Renal cortex interstitium (tissue), 11 donors: Measurements from ENCODE around the gene GDF11. TPM values are rescaled to one million over a fixed set of nuclear protein-coding genes. Genes with fewer than 3 reads are reported as not detected.

Experiments
- DNase-seq, 11 donors: peaks; one replicate each; pipeline ENCODE4 v3.0.0-alpha.2; 2013; ENCODE audit warnings: low read depth in 9 of 11, low spot score in 4 of 11; ENCODE audit errors: extremely low read depth in 1 of 11
- polyA plus RNA-seq, 3 donors: library from polyadenylated mRNA; unstranded; fragments of 120-200 nt; gene quantifications; one replicate each; pipeline ENCODE4 v1.2.1, GENCODE V29; 2013; ENCODE audit not compliant: insufficient read length in 3 of 3

GDF11 gene
- polyA plus RNA-seq, 3 donors, result 19.5 to 25.6 (median 20.6) TPM

DNA sequence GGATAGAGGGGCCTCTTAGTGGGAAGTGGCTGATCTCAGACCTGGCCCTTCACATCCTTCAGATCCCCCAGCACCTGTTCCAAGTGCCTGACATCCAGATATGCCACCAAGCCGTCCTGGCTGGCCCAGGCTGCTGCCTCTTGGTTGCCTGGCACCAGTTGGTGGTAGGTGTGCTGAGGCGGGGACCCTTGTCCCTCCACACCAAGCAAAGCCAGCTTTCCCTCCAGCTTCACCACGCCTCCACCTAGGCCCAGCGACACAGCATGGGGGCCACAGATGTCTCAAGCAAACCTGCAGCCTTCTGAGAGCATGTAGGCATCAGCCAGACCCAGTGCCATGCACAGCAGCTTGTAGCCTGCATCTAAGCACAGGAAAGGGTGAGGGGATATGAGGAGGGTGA, 10.6 kb upstream of the GDF11 start:
- no peak for DNase-seq

- DNase-seq, result no peak
Observed at GRCh38 chr12:55733021-55733555, 9.8 kb upstream of the GDF11 start.

DNA sequence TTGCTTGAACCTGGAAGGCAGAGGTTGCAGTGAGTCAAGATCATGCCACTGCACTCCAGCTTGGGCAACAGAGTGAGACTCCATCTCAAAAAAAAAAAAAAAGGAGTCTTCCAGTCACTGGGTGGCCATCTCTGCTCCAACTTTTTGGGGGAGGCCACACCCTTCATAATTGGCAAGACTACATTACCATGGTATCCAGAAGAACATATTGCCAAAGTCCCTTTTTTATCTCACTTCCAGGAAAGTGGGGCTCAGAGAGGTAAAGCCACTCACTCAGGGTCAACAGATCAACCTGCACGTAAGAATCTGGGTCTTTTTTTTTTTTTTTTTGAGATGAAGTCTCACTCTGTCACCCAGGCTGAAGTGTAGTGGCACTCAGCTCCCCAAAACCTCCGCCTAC, 9.1 kb upstream of the GDF11 start:
- DNase-seq, result no peak

DNA sequence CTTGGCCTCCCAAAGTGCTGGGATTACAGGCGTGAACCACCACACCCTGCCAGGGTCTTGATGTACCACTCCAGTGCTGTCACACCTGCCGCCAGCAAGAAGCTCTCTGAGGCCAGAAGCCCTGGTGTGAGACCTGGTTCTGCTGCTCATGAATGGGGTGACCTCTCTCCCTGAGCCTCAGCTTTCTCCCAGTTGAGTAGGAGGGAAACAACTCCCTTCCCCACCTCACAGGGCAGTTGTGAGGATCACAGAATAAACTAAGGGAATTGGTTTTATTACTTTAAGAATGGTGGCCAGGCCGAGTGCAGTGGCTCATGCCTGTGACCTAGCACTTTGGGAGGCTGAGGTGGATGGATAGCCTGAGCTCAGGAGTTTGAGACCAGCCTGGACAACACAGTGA, 8.3 kb upstream of the GDF11 start:
- DNase-seq, result no peak

- DNase-seq, result no peak
Observed at GRCh38 chr12:55736076-55736475, 6.8 kb upstream of the GDF11 start.

- peak in 1 of 11 donors; percentile 72 for DNase-seq
Observed at GRCh38 chr12:55736780-55737580, 5.9 kb upstream of the GDF11 start.

- DNase-seq, result no peak
Observed at GRCh38 chr12:55737581-55738122, 5.3 kb upstream of the GDF11 start.

DNA sequence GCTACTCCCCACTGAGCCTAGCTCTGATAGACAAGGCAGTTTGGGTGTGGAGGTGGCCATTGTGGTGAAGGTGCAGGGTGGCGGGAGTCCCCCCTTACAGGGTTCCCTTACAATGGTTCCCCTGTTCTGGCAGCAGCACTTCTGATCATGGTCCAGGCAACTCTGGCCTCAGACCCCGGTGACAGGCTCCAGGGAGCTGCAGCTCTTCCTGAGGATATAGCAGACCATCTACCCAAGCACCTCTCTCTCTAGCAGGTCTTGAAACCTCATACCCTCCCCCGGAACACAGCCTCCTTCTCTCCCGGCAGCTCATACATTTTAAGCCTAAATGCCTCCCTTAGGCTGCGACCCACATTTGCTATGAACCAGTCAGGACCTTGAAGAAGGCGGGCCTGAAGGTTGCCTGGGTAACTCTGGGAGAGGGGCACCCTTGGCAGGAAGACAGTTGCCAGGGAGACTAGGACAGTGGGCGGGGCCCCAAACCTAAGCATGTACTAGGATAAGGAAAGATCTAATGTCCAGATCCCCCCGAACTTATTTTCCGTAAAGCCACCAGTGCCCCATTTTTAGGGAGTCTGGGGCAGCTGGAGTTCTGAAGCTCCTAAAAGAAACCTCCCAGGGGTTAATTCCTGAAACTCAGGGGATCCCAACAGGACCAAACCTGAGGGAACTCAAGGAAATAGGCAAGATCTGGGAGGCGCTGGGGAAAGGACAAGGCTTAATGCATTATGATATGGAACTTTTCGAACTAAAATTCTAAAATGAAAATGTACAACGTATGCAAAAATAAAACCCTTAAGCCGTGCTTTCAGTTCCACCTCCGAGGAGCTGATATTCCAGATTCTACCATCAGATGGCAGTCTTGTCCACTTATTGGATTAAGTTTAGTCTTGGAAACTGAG, 4.5 kb upstream of the GDF11 start:
- DNase-seq, result peak in 6 of 11 donors; percentile 86 to 94 (median 90)

DNA sequence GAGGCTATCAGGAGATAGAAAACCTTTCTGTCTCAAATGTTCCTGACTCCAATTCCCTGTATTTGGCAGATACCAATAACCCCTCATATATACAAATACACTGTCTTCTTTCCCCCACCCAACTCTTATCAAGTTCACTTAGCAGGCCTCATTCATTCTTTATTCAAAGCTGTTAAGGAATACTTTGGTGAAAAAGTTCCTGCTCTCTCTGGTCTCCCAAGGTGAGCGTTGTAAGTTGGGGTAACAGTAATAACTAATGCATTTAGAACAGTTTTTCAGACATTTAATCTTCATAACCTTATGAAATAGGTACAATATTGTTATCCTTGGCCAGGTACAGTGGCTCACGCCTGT, 3.9 kb upstream of the GDF11 start:
- no peak for DNase-seq

DNA sequence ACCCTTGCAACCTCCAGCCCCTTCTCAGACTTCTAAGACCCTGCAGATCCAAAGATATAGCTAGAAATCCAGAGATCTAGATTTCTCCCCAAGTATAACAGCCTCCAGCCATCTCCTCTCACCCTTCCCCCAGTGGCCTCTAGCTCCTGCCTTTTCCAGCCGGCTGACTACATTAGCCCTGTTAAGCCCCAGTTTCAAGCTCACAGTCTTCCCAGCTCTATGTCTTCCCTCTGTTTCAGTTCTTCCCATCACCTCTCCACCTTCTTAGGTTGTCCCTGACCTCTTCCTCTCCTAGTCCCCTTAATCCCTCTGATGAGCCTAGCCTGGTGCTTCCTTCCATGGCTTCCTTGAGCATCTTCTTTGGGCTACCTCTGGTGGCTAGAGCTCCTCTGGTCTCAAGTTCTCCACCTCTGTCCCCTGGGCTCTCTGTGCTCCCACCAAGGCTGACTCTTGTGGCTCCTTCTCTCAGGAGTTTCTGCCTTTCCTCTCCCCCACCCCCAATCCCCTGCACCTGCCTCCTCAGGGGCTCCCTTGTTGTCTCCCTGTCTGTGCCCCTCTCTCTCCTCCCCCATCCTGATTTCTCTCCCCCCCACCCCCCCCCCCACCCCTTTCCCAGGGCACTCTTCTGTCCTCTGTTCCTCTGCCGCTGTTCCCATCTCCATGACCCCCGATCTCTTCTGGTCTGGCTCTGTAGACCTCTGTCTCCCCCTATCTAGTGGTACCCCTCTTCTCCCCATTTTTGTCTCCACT, 816 bp upstream of the GDF11 start:
- DNase-seq, result no peak

- DNase-seq, result peak in 2 of 11 donors; percentile 56 to 61
Observed at GRCh38 chr12:55743406-55744339, 751 bp downstream of the GDF11 start.

DNA sequence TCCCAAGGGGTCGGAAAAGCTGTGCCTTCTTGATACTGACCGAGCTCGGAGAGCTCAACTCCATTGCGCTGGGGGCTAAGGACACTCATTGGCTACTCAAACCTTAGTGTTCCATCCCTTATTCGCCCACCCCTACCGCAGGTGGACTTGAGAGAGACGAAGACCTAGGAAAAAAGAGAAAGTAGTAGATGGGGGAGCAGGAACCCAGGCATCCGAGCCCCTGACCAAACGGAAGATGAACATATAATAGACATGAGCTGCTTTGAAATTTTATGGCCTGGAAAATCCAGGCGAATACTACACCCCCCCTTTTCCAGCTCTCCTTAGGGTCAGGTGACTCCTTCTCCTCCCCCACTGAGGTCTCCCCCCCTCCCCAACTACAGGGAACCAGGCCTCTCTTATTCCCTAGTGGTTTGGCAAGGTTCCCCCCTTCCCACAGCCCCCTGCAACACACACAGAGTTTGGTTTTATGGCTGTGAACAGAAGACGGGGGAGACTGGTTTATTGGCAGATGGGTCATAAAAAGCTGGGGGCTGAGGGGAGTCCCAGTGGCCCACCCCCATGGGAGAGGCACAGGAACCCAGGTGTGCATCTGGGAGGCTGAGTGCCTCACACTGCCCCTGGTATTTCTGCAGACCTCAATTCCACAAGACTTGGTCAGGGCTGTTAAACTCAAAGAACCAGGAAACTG, 1.6 kb downstream of the GDF11 start:
- no peak for DNase-seq

- DNase-seq, result peak in 5 of 11 donors; percentile 71 to 86 (median 79)
Observed at GRCh38 chr12:55745361-55746173, 2.6 kb downstream of the GDF11 start.

DNA sequence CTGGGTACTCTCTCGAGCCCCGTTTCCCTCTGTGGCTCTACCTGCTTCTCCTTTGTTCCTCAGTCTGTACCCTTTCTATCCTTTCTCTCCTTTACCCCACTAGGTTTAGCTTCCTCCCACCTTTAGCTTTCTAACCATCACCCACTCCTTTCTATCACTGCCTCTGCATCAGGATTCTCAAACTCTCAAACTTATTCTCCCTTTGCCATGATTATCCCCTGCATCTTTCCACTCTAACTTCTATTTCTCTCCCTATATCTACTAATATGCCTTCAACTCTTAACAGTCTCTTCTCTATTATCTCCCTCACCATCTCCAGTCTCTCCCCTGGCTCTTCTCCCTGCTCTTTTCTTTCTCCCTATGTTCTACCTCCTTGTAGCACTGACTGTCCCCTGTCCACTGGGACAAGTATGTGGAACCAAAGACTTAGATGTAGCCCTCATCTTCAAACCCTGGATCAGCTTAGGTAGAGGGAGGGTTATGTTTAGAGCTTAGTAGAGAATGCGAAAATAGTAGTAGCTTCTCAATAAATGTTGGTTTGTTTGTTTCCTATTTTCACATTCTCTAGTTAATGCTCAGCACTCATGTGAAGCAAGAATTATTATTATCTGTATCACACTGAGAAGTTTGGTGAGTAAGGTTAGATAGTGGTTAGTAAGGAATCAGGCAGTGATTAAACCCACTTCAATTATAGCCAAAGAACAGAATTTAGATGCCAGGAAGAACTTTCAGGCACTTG, 3.4 kb downstream of the GDF11 start:
- no peak for DNase-seq

GRCh38 chr12:55746913-55747231, 4.0 kb downstream of the GDF11 start:
- no peak for DNase-seq
